ENCODE data around the gene CCDC66.
"Not testable (repeated sequence)": the region's sequence is repeated elsewhere in the genome, so short reads cannot be mapped to it uniquely, and the experiment has no call there.

Gene CCDC66
- total RNA-seq: 3.7 to 23.4 (median 10.0) reads per million in 17 experiments

DNA sequence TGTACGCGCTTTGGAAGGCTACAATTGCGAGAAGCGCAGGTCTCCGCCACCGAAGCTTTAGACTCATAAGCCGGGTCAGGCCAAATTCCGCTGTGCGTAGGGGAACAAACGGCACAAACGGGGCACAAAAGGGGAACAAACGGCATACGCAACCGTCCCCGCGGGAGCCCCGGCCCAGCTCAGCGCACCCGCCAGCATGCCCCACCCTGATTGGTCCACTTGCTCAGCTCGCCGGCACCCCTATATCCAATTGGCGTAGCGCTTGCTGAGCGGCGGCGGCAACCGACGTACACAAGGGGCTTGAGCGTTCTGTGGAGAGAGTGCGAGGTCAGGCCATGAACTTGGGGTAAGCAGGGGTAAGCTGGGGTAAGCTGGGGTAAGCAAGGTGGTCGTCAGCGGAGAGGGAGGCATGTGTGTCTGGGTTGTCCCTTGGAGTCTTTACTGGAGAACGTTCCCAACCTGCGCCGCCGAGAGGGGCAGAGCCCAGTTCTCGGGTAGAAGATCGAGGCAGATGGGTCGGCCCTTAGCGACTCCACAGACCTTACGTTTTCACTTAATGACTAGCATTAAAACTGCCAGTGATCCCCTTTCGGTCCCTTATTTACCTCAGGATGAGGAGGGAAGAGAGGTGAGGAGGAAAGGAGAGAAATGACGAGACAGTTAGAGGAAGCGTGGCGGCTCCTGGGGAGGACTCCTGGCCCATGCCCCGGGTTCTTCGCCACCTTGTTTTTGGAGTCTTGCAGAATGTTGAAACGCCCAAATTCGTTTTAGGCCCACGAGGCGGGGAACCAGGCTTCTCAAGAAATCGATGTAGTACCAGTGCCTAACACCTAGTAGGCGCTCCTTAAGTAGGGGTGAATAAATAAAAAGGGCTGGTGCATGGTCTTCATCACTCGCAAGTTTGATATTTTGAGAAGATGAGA is at the start of gene CCDC66:
CCDC66 (plus strand) TSS at position 268 of the 923 bp plus-strand sequence; CDS start at position 336, 68 bp downstream.
- peak; percentile 93 to 98 (median 96) for DNase-seq

- DNase-seq: no peak
These were observed 37.3 kb upstream of the CCDC66 start for GRCh38 chr3:56519641-56520040.

- no peak for DNase-seq
These were observed 34.6 kb upstream of the CCDC66 start for GRCh38 chr3:56522374-56522773.

DNA sequence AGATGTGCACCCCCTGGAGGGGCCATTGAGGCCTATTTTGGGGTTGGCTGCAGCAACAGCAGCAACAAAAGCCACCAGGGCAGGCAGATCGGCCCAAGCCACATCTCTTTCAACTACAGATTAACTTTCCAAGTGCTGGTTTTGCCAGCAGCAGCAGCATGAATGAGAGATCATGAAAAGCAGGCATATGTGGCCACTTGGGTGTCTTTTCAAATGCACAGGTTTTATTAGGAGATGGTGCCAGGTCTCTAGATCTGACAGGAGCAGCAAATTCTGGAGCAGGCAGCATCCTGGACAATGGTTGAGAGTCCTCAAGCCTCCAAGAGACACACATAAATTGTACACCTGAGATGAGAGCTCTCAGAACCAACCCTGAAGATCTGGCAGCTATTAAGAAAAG is 31.7 kb upstream of the CCDC66 start:
- DNase-seq: no peak

DNA sequence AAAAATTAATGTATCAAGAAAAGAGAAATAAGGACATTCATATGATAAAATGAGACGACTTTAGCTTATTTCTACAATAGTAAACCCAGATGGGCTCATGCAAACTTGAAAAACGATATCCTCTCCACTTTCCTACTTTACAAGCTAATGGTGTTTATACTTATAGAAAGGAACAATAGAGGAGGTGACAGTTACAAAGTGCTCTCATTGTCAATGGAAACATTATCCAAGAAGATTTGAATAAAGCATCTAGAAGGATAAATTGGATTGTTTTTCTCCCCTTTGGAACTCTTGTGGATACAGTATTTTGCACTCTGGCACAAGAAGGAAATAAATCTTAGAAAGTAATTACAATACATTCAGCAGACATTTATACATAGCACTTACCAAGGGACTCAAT is 20.2 kb upstream of the CCDC66 start:
- no peak for DNase-seq

GRCh38 chr3:56547486-56547885 is 9.5 kb upstream of the CCDC66 start:
- DNase-seq: no peak

DNA sequence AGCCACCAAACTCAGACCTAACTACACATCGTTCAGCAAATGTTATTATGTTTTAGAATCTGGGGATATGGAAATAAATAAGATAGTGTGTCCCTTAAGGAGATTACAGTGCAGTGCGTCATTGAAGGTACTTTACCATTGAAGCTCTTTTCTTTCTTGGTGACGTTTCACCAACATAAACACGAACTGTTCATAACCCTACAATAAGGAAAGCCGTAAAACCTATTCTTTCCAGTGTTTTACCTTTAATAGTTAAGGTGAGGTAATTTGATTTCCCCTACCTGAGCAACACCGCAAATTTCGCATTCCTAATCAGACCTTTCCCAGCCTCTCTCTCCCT is 826 bp downstream of the CCDC66 start:
- no peak for DNase-seq

DNA sequence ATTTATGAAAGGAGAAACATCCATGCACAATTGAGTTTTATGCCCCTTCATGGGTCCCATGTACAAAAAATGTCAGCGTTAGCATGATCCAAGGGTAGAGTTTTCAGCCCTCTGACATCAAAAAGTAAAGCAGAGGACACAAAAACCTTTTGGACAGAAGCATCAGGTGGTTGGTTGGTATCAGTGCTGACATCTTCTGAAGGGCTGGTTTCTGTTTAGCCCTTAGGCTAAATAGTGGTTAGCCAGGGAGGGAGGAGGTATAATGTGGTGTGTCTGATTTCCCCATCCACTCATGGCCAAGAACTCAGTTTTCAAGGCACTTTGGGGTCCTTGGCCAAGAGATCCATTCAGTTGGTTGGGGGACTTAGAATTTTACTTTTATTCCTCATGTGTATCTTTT is 16.5 kb downstream of the CCDC66 start:
- DNase-seq: no peak

DNA sequence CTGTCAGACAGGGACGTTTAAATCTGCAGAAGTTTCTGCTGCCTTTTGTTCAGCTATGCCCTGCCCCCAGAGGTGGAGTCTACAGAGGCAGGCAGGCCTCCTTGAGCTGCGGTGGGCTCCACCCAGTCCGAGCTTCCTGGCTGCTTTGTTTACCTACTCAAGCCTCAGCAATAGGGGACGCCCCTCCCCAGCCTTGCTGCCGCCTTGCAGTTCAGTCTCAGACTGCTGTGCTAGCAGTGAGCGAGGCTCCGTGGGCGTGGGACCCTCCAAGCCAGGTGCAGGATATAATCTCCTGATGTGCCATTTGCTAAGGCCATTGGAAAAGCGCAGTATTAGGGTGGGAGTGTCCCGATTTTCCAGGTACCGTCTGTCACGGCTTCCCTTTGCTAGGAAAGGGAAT is 25.0 kb downstream of the CCDC66 start:
- not testable (repeated sequence) for DNase-seq

GRCh38 chr3:56584275-56584674 is 27.3 kb downstream of the CCDC66 start:
- DNase-seq: not testable (repeated sequence)

DNA sequence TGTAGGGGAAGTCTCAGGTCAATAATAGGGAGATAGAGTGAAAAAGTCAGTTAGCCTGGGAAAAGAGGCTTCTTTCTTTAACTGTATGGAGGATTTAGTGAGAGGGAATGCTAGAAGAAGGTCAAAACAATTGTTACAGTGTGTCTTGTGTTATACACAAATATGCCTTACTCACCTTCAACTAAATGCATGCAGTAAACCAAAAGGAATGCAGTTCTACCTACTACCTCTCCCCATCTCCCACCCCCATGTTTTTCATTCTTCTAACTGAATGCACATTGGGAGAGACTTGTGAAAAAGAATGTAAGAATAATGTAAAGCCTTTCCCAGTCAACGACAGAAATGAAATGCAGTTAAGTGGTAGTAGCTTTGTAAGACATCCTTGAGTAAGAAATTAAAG is 33.8 kb downstream of the CCDC66 start:
- DNase-seq: no peak

GRCh38 chr3:56591262-56591661 is 34.3 kb downstream of the CCDC66 start:
- DNase-seq: peak; percentile 3 to 64 (median 23)

GRCh38 chr3:56593455-56594158 is 36.6 kb downstream of the CCDC66 start:
- no peak for DNase-seq

- DNase-seq: no peak
These were observed 39.2 kb downstream of the CCDC66 start for GRCh38 chr3:56595975-56596840.

DNA sequence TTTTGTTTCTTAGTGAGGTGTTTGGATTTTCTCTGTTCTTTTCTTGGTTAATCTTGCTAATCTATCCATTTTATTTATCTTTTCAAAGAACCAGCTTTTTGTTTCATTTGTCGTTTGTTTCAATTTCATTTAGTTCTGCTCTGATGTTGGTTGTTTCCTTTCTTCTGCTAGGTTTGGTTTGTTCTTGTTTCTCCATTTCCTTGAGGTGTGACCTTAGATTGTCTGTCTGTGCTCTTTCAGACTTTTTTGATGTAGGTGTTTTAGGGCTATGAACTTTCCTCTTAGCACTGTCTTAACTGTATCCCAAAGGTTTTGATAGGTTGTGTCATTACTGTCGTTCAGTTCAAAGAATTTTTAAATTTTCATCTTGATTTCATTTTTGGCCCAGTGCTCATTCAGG is 51.5 kb downstream of the CCDC66 start:
- not testable (repeated sequence) for DNase-seq

DNA sequence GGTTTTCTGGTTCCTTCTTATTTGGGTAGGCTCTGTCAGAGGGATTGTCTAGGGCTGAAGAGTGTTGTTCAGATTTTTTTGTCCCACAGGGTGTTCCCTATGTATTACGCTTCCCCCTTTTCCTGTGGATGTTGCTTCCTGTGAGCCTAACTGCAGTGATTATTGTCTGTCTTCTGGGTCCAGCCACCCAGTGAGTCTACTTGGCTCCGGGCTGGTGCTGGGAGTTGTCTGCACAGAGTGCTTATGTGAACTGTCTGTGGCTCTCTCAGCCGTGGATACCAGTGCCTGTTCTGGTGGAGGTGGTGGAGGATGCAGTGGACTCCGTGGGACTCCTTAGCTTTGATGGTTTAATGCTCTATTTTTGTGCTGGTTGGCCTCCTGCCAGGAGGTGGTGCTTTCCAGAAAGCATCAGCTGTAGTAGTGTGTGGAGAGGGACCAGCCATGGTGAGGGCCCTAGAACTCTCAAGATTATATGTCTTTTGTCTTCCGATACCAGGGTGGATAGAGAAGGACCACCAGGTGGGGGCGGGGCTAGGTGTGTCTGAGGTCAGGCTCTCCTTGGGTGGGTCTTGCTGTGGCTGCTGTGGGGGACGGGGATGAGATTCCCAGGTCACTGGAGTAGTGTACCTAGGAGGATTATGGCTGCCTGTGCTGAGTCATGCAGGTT is 53.8 kb downstream of the CCDC66 start:
- DNase-seq: no peak

DNA sequence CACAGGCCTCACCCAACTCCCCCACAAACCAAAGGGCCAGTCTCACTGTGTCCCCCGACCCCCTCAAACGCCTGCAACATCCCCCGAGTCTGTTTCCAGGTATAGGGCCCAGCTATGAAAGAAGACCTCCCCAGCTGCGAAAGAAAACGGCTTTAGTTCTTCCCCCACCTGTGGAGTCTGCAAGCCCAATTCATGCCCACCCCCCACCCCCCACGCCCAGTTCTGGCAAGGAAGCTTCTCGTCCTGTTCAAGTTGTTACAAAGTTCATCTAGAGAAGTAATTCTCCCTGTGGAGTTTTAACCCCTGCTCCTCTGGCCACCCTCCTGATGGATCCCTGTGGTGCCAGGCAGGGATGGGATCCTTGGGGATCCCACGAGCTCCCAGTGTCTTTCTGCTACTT is 54.4 kb downstream of the CCDC66 start:
- no peak for DNase-seq

DNA sequence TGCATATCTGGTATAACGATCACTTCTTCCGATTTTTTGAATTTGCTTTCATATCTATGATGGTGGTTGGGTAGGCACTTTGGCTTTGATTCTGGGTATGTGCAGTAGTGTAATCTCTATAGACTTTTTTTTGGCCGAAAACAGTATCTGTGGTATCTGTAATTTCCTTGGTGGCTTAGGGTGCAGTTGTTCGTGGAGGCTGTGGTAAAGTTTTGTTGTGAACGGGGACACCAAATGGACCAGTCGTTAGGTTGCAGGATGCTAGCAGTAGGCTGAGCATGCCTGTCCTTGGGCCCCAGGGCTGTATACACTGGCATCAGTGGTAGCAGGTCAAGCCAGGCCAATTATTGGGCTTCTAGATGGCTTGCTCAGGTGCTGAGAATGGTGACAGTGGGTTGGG is 55.2 kb downstream of the CCDC66 start:
- no peak for DNase-seq

GRCh38 chr3:56613016-56613415 is 56.0 kb downstream of the CCDC66 start:
- no peak for DNase-seq

GRCh38 chr3:56616478-56617006 is 59.6 kb downstream of the CCDC66 start:
- DNase-seq: no peak

- DNase-seq: no peak
These were observed 63.4 kb downstream of the CCDC66 start for GRCh38 chr3:56620371-56620770.

GRCh38 chr3:56621681-56622080 is 64.7 kb downstream of the CCDC66 start:
- no peak for DNase-seq

Measured in suppressor macrophage (primary cell).